ENCODE results near the gene ARGLU1.

- TF ChIP-seq CTCF (optimal IDR thresholded peaks at IDR 0.05 in 1 of 3, IDR thresholded peaks at IDR 0.05 in 1 of 3, conservative IDR thresholded peaks at IDR 0.05 in 1 of 3; ENCODE audit: extremely low read depth in 1 of 3, insufficient read depth in 2 of 3, low read length in 3 of 3) (no peak), EZH2 (IDR thresholded peaks at IDR 0.05; ENCODE audit: low read length) (no peak)
These were observed 26.1 kb downstream of the ARGLU1 start for GRCh38 chr13:106541826-106542225.
